GM18520 (cell line): ENCODE data around the gene DLGAP1.

ENCODE experiments used
- ATAC-seq: cut with Tn5 transposase; IDR thresholded peaks from one replicate; pipeline ENCODE4 v1.9.1; 2021; ENCODE audit not compliant: unreplicated experiment

DLGAP1 gene

DNA sequence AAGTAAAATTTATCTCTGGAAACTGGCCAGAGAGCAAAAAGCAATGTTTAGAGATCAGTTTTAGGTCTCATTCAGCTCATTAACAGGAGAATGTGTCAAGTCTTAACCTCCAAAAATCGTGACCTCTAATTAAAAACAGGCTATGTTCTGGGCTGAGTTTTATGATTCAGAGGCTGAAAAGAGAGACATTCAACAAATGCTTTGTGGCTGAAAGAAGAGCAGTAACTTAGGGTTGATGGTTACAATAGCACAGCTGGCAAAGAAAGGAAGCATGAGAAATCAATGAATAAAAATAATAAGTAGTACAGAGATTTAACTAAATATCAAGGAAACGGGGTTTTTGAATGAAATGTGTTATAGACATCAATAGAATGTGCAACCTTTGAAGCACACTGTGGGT lies 992.1 kb downstream of the DLGAP1 start:
- no peak for ATAC-seq

DNA sequence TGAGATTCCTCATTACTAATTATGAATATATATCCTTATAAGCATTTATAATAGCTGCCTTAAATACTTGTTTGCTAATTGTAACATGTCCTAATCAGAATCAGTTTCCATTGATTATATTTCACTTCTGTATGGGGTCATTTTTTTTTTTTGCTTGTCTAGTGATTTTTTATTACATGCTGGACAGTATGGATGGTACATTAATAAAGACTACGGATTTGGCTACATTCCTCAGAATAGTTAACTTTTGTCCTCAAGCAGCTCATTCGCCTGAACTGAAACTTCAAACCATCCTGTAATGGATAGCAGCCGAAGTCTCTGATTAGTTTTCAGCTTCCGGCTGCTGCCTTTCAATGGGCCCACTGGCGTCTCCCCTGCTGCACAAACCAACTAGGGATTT lies 993.4 kb downstream of the DLGAP1 start:
- no peak for ATAC-seq

DNA sequence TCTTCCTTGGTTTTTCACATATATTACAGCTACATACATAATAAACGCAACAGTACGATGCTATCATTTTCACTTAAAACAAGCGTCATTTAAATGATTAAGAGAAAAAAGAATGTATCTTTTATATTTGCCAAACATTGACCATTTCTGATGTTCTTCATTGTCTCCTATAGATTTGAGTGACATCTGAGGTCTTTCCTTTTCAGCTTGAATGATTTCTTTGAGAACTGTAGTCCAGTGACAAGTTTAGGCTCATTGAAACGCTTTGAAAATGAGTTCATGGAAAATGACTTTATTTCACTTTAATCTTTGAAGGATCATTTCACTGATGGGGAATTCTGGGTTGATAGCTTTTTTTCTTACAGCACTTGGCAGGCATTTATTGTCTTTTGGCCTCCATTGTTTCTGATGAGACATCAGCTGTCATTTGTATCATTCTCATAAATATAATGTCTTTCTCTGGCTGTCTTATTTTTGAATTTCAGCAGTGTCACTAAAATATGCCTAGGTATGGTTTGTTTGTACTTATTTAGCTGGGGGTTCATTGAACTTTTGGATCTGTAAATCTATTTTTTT lies 994.2 kb downstream of the DLGAP1 start:
- ATAC-seq, result no peak

DNA sequence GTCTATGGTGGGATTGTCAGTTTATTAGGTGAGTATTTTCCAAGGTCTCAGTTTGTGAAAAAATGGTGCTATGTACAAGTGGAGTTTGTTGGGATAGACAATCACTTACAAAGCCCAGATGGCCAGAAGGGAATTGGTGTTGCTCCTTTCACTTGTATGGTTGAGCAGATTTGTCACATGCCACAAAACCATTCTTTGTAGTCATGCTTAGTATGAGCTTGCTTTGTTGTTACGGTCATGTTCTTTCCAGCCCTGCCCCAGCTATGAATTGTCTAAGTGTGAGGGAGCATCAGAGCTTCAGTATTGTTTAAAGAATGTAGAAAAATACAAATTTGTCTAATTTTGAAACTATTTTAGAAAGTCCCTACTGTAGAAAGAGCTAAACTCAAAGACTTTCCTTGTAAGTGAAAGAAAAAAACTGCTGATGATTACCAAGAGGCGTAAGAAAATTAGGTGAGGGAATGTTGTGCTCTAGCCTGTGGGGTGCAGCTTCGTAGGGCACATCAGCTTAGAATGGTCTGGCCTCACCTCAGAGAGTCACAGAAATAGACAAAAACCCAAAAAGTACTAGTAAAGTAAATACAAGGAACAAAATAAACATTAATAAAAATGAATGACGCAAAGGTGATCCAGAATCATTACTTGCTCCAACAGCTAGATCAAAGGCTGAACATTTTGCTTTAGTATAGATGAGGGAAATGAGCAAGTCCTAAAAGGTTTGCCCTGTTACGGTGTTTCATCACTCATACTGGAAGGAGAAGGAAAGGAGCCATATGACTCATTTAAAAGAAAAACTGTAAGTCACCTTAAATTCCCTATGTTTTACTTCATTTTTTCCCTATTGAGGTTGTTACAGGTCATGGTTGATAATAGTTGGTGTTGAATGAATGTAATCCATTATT lies 995.9 kb downstream of the DLGAP1 start:
- ATAC-seq, result no peak

DNA sequence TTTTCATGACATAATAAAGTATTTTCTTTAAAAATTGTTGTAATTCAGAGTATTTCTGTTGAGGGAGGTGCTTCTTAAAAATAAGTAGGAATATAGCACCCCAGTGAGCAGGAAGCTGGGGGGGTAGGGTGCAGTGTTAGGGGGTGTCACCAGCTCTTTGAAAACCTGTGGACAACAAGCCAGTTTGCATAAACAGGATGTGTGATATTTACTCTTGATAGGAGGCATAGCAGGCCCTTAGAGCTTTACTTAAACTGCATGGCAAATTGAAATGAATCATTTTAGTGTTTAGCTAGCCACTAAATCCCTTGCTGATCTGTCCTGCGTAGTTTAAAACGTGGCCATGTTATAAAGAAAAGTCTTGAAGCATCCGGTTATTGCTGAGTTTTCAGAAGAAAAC lies 996.7 kb downstream of the DLGAP1 start:
- ATAC-seq, result no peak

DNA sequence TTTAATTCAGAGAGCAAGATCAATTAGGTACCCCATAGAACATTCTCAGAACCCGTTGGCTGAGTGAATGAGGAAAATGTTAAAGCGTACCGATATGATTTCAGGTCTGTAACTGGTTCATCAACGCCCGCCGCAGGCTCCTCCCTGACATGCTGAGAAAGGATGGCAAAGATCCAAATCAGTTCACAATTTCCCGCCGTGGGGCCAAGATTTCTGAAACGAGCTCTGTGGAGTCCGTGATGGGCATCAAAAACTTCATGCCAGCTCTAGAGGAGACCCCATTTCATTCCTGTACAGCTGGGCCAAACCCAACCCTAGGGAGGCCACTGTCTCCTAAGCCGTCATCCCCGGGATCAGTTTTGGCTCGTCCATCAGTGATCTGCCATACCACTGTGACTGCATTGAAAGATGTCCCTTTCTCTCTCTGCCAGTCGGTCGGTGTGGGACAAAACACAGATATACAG lies 997.8 kb downstream of the DLGAP1 start:
- ATAC-seq, result no peak

DNA sequence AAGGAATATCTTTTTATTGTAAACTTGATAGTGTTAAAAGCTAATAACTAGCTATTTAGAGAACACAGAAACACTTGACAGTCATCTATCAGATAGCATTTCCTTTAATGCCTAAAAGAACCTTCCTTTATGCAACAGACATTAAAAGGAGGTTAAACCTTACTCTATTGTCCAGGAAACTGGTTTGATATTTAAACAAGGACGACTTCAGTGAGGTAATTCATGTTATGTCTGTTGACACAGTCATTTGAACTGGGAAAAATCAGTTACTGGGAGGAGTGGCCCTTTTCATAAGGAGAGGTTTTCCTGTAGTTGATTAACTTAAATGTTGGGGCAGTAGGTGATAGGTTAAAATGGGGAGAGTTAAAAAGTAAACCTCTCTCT lies 998.4 kb downstream of the DLGAP1 start:
- ATAC-seq, result no peak

DNA sequence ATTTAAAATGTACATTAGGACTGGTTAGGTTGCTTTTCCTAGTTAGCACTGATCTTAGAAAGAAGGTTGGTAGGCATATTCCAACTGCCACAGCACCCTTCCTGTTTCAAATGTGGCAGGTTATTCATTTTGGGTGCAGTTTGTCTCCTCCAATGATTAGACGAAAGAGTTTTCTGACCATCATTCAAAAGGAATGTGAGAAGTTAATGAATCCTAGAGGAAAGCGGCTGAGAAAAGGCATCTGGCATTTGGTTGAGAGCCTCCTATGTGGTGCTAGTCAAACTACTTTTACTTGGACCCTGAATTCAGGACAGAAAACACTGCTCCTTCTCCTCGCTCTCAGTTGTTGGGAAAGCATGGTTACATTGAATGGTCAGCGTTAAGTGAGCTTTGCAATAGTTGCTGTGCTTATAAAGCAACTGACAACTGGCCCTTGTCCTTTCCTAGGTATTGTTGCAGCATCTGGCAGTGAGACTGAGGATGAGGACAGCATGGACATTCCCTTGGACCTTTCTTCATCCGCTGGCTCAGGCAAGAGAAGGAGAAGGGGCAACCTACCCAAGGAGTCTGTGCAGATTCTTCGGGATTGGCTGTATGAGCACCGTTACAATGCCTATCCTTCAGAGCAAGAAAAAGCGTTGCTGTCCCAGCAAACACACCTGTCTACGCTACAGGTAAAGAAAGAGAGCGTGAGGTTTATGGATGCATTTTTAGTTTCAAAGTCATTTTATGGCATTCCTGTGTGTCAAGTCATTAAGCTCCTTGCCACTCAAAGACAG lies 999.0 kb downstream of the DLGAP1 start:
- no peak for ATAC-seq

DNA sequence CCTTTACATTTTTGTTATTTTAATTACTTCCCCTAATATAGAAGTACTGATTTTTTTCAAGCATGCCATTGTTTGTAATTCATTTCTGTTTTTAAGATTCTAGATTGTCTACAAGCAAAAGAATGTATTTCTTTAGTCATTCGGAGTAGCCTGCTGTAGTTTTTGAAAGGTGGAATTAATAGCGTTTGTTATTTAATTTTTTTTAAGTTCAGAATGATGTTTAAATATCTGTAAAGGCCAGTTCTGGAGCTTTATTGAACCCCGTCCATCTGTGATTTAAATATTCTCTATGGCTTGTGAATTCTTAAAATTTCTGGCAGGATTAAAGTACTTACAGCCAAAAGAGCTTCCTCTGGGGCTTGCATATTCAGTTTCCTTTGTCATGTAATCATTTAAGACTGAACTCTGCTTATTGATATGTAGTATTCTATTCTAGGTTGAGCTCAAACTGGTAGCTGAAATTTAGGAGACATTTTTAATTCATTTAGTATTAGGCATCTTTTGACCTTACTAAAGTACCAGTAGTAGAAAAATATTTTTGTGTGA lies 999.9 kb downstream of the DLGAP1 start:
- no peak for ATAC-seq

DNA sequence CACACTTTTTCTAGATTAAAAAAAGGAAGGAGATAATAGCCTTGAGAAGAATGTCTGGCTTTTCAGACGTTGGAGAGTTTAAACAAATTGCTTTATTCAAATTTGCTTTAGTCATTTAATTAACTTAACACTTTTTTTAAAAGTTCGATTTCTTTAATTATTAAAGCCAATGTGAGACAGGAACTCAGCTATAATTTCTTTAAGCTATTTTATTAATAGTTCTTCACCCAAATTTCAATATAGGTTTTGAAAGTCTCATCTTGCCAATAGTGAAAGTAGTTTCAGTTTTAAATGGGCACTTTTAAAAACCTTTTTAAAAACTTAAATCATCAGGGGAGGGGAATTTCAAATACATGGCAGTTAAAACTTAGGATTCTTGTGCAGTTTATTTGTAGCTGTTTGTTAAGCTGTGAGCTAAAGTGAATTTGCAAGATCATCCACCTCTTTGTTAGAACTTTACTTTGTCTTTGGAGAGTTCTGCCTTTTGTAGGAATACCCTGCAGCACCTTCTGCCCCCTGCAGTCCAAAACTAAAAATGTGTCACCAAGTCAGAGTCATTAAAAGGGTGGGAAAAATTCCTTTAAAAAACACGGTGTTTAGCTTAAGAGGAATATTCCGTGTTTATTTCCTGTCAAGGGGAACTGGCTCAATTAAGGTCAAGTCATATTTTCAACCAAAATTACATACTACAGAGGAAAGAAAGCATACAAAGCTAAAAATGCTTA lies 1000.6 kb downstream of the DLGAP1 start:
- no peak for ATAC-seq

DNA sequence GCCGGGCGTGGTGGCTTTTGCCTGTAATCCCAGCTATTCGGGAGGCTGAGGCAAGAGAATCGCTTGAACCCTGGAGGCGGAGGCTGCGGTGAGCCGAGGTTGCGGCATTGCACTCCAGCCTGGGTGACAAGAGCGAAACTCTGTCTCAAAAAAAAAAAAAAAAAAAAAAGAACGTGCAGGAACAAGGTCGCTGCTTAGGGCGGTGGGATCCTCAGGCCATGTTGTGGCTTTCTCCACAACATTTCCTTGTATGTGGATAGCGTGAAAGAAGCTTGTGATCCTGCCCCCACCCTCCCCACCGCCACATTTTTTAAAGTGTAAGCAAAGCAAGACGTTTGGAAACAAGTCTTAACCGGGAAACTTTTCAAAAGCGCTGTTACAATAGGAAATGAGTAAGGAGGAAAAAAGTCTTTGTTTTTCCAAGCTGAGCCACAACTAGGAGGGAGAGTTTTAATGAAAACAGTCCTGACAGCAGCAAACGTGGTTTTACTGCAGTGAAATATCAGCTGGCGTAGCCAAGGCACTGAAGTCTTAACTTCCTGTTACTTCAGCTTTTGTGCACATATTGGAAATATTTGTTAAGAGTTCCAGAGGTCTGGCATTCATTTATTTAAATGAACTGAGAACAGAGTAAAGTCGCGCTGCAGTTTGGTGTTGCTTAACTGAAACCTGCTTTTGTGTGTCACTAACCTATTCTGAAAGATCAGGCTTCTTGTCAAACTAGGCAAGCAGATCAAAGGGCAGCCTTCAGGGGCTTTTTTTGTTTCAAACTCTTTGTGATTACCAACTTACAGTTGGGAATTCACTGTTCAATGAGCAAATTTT lies 1001.4 kb downstream of the DLGAP1 start:
- ATAC-seq, result no peak

DNA sequence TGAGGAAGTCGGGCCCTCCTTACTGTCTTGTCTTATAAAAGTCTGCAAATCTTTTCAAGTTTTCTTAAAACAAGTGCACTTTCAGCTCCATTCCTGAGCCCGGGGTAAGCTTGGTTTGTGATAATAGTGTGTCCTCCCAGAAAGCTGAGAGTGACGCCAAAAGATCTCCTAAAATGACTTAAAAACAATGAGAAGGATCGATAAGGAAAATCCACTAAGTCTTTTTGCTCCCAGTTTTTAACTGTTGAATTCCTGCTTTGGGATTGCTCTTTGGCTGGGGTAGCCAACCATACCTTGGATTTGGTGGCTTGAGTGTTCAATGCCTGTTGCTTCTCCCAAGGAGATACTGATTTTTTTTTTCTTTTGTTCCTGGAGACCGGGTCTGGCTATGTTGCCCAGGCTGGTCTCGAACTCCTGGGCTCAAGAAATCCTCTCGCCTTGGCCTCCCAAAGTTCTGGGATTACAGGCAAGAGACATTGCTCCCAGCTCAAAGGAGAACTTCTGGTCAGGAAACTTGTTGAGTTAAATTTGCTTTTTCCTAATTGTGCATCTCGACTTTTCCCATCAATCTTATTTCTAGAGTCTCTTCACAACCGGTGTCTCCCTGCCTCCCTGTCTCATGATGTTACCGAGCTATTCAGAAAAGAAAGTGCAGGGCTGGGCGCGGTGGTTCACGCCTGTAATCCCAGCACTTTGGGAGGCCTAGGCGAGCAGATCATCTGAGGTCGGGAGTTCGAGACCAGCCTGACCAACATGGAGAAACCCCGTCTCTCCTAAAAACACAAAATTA lies 1002.2 kb downstream of the DLGAP1 start:
- no peak for ATAC-seq

DNA sequence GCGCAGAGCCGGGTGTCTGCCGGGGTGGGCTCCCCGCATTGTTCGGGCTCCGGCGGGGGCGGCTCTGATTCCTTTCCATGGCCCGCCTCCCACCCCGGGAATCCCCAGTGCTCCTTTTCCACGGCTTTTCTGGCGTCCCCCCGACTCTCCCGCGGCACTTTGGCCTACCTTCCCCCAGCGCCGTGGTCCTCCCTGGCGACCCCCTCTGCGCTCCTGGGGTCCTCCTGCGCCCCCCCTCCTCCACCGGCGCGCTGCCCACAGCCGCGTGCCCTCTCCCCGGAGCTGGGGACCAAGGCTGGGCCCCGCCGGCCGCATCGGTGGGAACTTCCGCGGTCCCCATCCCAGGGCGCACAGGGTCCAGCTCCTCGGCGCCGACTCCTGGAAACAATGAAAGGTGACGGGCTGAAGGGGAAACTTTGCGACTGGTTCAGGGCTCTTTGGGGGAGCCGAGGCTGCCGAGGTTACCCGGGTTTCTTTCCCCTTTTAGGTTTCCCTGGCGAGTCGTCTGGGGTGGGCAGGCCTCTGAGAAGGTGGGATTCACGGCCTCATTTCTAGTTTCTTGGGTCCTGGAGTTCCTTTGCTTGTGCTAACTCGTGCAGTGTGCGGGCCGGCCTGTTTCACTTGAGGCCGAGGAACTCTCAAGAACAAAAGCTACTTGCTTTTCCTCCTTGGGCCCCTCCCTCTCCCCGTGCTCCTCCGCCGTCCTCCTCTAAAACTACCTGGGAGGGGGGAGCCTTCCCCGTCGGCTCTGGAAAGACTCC lies 1002.9 kb downstream of the DLGAP1 start:
- ATAC-seq, result no peak

DNA sequence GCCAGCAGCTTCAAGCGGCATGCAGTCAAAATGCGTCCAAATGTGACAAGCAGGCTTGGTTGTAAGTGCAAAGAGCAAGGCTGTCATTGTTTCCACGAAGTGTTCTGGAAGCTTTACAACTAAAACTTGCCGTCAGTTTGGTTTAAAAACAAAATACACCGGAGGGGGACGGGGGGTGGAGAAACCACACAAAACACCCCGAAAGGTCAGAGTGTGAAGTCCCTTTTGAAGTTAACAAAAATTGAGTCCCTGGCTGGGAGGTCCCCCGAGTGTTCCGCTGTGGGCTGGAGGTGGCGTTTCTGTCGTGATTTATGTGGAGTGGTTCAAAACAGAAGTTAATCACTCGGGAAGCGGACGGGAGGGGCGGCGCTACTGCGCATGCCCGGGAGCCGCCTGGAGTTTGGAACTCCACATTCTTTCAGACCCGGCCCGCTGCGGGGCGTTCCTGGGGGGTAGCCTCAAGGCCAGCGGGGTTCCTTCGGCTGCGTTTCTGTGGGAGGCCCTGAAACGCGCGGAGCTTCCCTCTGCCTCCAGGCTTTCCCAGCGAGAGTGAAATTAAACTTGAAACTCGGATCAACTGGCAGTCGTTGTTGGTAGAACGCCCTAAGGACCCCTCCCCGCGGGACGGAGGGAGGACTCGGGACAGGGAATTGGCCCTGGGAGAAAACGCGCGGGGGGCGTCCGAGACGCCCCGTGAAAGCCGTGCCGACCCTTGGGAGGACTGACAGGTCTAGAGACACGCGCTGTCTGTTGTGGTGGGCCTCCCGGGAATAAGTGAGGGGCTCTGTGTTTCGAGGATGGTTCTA lies 1003.7 kb downstream of the DLGAP1 start:
- ATAC-seq, result no peak

DNA sequence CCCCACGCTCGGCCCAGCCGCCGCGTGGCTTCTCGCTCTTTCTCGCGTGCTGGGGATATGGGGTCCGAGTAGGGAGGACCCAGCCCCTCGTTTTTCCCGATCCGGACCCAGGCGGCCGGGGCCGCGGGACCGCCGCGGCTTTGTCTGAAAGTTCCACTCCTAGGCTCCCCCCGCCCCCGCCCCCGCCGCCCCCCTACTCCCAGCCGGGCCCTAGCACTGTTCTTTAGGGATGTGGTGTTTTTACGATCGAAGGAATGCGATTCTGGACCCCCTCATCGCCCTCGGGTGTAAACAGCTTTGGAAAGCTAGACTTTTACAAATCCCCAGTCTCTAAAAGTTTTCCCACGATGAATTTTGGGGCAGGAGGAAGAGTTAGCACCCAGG lies 1004.3 kb downstream of the DLGAP1 start:
- no peak for ATAC-seq

DNA sequence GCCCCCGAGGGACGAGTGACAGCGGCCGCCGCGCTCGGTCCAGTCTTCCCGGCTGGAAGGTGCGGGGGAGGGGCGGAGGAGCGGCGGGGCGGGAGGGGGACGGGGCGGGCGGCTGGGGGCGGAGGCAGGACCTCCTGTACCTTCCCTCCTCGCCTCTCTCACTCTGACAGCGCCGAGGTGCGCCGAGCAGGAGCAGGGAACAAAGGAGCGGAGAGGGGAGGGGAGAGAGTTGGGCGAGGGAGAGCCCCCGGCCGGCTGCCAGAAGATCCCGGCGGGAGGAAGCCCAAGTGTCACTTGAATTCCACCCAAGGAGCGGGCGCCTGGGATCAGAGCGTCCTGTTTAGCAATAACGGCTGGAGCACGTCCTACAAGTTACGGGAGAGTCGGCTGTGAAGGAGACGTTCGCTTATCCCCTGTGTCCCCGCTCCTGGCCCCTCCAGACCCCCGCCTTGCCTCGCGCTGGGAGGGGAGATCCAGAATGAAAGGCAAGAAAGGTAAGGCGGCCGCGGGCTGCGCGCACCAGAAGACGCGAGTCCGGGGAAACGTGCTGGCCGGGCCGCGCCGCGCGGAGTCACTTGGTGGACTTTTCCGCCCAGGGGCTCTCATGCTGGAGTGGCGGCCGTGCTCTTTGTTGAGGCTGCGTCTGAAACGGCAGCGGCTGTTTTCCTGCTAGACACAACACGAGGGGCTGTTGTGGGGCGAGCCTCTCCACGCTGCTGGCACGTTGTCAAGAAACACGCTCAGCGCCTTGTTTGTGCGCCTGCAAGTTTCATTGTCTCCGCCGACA lies 1004.9 kb downstream of the DLGAP1 start, which contains the start of gene TGIF1:
TGIF1 (plus strand) TSS at position 161 of the 787 bp plus-strand sequence; CDS start at position 479, 318 bp downstream.
- no peak for ATAC-seq

DNA sequence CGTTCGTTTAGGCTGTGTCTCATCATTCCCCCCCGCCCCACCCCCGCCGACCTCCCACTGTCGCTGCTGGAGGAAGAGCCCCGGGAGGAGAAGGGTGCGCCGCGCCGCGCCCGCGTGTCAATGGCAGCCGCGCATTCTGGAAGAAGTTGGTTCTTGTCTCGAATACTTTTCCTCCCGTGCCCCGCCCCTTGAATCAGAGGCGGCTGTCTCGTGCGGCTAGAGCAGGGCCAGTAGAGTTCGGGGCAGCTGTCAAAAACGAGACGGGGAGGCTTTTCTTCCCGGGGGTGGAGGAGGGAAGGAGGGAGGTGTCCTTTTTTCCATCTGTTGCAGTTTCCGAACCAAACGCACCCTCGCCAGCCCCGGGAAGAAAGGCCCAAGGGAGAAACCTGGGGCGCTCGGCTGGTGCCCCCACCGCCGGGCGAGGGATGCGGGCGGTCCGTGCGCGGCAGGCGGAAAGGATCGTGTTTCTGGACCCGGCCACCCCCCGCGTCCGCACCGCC lies 1005.5 kb downstream of the DLGAP1 start:
- no peak for ATAC-seq
